ENCODE data around the gene CATSPER1.

Gene CATSPER1

DNA sequence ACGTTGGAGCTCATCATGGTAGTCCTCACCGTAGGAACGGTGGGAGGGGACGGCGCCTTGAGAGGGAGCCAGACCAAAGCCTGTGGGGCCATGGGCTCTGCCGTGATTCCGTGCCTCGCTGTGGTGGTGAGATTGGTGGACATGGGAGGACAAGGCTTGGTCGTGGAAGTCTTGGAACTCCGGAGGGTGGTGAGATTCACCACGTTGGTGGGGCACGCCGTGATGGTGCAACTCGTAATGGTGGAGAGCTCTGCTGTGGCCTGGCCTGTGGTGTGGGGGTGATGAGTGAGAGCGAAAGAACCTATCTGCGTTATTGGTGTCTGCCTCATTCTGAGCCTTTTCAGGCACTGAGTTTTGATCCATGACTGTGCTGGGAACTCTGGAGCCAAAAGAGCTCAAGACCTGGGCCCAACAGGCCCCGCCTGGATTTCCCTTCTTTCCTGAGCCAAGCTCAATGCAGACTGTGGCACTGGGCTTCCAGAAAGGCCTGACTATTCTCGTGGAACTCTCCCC, at the start of gene CATSPER1:
CATSPER1 (minus strand) TSS at position 463 of the 513 bp plus-strand sequence; CDS start at position 363, 100 bp downstream.
- Histone ChIP-seq H3K4me3 (ENCODE audit: low read length in 2 of 2) (no peak within 1 kb of the TSS), H3K36me3 (ENCODE audit: control insufficient read depth in 2 of 2, insufficient read depth in 2 of 2, low read length in 2 of 2) (no peaks in the 10 kb centered on the region), H3K4me1 (ENCODE audit: control insufficient read depth in 2 of 2, insufficient read depth in 2 of 2, low read length in 2 of 2) (no peaks in the 10 kb centered on the region), H3K27me3 (ENCODE audit: control insufficient read depth in 2 of 2, insufficient read depth in 2 of 2, low read length in 2 of 2) (peaks cover 4 to 12% of the 10 kb centered on the region in 2 donors), H3K9me3 (ENCODE audit: control insufficient read depth in 2 of 2, low read length in 2 of 2) (no peaks in the 10 kb centered on the region), H3K9ac (ENCODE audit: low read depth in 1 of 2, low read length in 2 of 2) (no peak within 1 kb of the TSS), H3K27ac (ENCODE audit: low read depth in 2 of 2, low read length in 2 of 2) (no peak within 1 kb of the TSS)

DNA sequence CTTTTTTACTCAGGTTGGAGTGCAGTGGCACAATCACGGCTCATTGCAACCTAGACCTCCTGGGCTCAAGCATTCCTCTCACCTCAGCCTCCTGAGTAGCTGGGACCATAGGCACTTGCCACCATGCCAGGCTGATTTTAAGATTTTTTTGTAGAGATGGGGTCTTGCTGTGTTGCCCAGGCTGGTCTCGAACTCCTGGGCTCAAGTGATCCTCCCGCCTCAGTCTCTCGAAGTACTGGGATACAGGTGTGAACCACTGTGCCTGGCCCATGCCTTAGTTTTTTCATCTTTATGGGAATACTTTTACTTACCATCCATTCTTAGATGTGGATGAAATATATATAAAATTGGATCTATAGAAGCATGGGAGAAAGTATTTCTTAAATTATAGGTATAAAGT, 49.0 kb upstream of the CATSPER1 start:
- H3K9me3 ChIP-seq (ENCODE audit: control insufficient read depth in 2 of 2, low read length in 2 of 2), result no peaks in the 10 kb centered on the region
- H3K9ac ChIP-seq (ENCODE audit: low read depth in 1 of 2, low read length in 2 of 2), result no peak overlapping the region
- no peaks in the 10 kb centered on the region for H3K36me3 ChIP-seq (ENCODE audit: control insufficient read depth in 2 of 2, insufficient read depth in 2 of 2, low read length in 2 of 2)
- H3K27me3 ChIP-seq (ENCODE audit: control insufficient read depth in 2 of 2, insufficient read depth in 2 of 2, low read length in 2 of 2), result no peaks in the 10 kb centered on the region
- no peak overlapping the region for H3K4me3 ChIP-seq (ENCODE audit: low read length in 2 of 2)
- peaks cover 5% of the 10 kb centered on the region in 2 donors for H3K4me1 ChIP-seq (ENCODE audit: control insufficient read depth in 2 of 2, insufficient read depth in 2 of 2, low read length in 2 of 2)
- no peak overlapping the region for H3K27ac ChIP-seq (ENCODE audit: low read depth in 2 of 2, low read length in 2 of 2)

DNA sequence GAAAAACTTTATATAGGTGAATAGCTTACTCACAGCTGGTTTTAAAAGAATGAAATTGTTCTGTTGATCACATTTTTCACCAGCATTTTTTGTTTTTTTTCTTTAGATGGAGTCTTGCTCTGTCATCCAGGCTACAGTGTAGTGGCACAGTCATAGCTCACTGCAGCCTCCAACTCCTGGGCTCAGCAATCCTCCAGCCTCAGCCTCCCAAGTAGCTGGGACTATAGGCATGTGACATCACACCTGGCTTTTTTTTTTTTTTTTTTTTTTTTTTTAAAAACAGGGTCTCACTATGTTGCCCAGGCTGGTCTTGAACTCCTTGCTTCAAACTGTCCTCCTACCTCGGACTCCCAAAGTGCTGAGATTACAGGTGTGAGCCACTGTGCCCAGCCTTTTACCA, 47.4 kb upstream of the CATSPER1 start:
- no peak overlapping the region for H3K4me3 ChIP-seq (ENCODE audit: low read length in 2 of 2)
- H3K27me3 ChIP-seq (ENCODE audit: control insufficient read depth in 2 of 2, insufficient read depth in 2 of 2, low read length in 2 of 2), result no peaks in the 10 kb centered on the region
- peaks cover 3 to 4% of the 10 kb centered on the region in 2 donors for H3K36me3 ChIP-seq (ENCODE audit: control insufficient read depth in 2 of 2, insufficient read depth in 2 of 2, low read length in 2 of 2)
- H3K27ac ChIP-seq (ENCODE audit: low read depth in 2 of 2, low read length in 2 of 2), result no peak overlapping the region
- H3K9ac ChIP-seq (ENCODE audit: low read depth in 1 of 2, low read length in 2 of 2), result no peak overlapping the region
- no peaks in the 10 kb centered on the region for H3K9me3 ChIP-seq (ENCODE audit: control insufficient read depth in 2 of 2, low read length in 2 of 2)
- peaks cover 12 to 13% of the 10 kb centered on the region in 2 donors for H3K4me1 ChIP-seq (ENCODE audit: control insufficient read depth in 2 of 2, insufficient read depth in 2 of 2, low read length in 2 of 2)

DNA sequence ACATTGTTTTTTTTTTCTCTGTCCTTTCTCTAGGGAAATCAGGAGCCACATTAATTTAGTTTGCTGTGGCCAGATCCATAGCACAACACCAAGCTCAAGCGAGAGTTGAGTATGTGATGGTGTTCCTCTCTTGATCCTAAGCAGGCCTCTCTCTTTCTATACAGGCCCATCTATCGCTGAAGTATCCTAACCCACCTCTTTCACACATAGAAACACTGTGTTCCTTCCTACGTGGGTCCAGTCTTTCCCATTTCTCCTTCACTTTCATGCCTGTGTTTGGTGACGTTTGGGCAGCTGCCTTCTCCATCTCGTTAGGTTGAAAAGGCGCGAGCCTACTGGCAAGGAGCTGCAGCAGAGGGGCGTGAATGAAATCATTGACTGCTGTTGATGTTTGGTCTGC, 46.2 kb upstream of the CATSPER1 start:
- H3K4me1 ChIP-seq (ENCODE audit: control insufficient read depth in 2 of 2, insufficient read depth in 2 of 2, low read length in 2 of 2), result peaks cover 13 to 14% of the 10 kb centered on the region in 2 donors
- H3K4me3 ChIP-seq (ENCODE audit: low read length in 2 of 2), result no peak overlapping the region
- peaks cover 7 to 15% of the 10 kb centered on the region in 2 donors for H3K36me3 ChIP-seq (ENCODE audit: control insufficient read depth in 2 of 2, insufficient read depth in 2 of 2, low read length in 2 of 2)
- H3K27ac ChIP-seq (ENCODE audit: low read depth in 2 of 2, low read length in 2 of 2), result no peak overlapping the region
- no peaks in the 10 kb centered on the region for H3K9me3 ChIP-seq (ENCODE audit: control insufficient read depth in 2 of 2, low read length in 2 of 2)
- H3K9ac ChIP-seq (ENCODE audit: low read depth in 1 of 2, low read length in 2 of 2), result no peak overlapping the region
- H3K27me3 ChIP-seq (ENCODE audit: control insufficient read depth in 2 of 2, insufficient read depth in 2 of 2, low read length in 2 of 2), result no peaks in the 10 kb centered on the region

DNA sequence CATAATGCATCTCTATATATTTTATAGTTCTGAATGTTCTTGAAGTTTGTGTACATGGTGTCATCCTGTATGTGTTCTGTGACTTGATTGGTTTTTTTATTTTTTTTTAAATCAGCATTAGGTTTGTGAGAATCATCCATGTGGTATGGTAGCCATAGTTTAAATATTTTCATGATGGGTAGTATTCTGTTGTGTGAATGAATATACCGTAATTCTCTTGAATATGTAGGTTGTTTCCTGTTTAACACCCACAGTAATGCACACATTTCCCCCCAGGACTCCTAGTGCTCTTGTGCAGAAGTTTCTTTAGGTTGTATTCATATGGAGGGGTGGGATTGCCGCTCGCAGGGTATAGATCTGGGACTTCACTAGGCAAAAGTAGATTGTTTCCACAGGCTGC, 45.8 kb upstream of the CATSPER1 start:
- H3K27me3 ChIP-seq (ENCODE audit: control insufficient read depth in 2 of 2, insufficient read depth in 2 of 2, low read length in 2 of 2), result no peaks in the 10 kb centered on the region
- H3K36me3 ChIP-seq (ENCODE audit: control insufficient read depth in 2 of 2, insufficient read depth in 2 of 2, low read length in 2 of 2), result peaks cover 10 to 19% of the 10 kb centered on the region in 2 donors
- peak overlapping the region in 1 of 2 donors; percentile 71 for H3K4me3 ChIP-seq (ENCODE audit: low read length in 2 of 2)
- H3K4me1 ChIP-seq (ENCODE audit: control insufficient read depth in 2 of 2, insufficient read depth in 2 of 2, low read length in 2 of 2), result peaks cover 13 to 14% of the 10 kb centered on the region in 2 donors
- no peaks in the 10 kb centered on the region for H3K9me3 ChIP-seq (ENCODE audit: control insufficient read depth in 2 of 2, low read length in 2 of 2)
- no peak overlapping the region for H3K27ac ChIP-seq (ENCODE audit: low read depth in 2 of 2, low read length in 2 of 2)
- no peak overlapping the region for H3K9ac ChIP-seq (ENCODE audit: low read depth in 1 of 2, low read length in 2 of 2)

DNA sequence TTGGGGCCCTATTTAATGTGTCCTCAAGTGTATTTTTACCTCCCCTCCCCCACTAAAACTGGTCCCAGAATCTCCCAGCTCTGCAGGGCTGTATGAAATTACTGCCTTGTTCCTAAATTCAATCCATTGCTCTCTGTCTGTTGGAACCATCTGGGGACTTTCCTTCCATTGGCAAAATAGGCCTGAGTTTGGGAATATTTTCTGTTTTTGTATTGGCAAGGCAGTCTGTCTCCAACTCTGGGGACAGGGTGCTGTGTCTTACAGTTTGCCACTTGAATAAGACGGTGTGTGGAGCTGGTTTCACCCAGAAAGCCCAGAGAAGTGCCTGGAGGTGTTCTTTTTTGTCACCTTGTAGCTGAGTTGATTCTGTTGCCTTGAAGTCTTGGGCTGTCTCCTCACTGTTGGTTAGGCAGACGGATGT, 45.1 kb upstream of the CATSPER1 start:
- Histone ChIP-seq H3K27ac (ENCODE audit: low read depth in 2 of 2, low read length in 2 of 2) (peak overlapping the region in 1 of 2 donors; percentile 77), H3K9ac (ENCODE audit: low read depth in 1 of 2, low read length in 2 of 2) (peak overlapping the region; percentile 60 to 68), H3K4me1 (ENCODE audit: control insufficient read depth in 2 of 2, insufficient read depth in 2 of 2, low read length in 2 of 2) (peaks cover 13 to 14% of the 10 kb centered on the region in 2 donors), H3K4me3 (ENCODE audit: low read length in 2 of 2) (peak overlapping the region; percentile 67 to 71), H3K9me3 (ENCODE audit: control insufficient read depth in 2 of 2, low read length in 2 of 2) (no peaks in the 10 kb centered on the region), H3K36me3 (ENCODE audit: control insufficient read depth in 2 of 2, insufficient read depth in 2 of 2, low read length in 2 of 2) (peaks cover 15 to 26% of the 10 kb centered on the region in 2 donors), H3K27me3 (ENCODE audit: control insufficient read depth in 2 of 2, insufficient read depth in 2 of 2, low read length in 2 of 2) (no peaks in the 10 kb centered on the region)

DNA sequence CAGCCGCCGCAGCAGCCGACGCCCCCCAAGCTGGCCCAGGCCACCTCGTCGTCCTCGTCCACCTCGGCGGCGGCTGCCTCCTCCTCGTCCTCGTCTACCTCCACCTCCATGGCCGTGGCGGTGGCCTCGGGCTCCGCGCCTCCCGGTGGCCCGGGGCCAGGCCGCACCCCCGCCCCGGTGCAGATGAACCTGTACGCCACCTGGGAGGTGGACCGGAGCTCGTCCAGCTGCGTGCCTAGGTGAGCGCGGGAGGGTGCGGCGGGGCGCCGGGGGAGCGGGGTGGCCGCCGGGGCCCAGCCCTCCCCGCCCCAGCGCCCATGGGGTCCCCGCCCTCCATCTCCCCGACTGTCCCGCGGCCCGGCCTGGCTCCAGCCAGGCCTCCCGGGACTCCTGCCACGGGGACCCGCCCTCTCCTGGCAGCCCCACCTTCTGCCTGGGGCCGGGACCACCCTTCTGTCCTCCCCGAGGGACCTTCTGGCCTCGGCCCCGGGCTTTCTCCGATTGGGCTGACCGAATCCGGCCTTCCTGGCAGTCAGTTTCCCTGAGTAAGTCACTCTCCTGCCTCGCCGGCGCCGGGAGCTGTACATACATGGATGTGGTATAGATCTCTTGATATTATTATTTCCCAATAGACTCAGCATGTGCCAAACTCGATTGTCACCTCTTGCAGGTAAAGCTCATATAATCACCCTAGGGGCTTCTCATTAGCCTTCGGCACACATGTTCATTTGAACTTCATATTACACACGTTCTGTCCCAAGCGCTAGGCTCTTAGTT, 44.5 kb upstream of the CATSPER1 start:
- Histone ChIP-seq H3K27ac (ENCODE audit: low read depth in 2 of 2, low read length in 2 of 2) (peak overlapping the region; percentile 50 to 77), H3K4me1 (ENCODE audit: control insufficient read depth in 2 of 2, insufficient read depth in 2 of 2, low read length in 2 of 2) (peaks cover 13 to 14% of the 10 kb centered on the region in 2 donors), H3K36me3 (ENCODE audit: control insufficient read depth in 2 of 2, insufficient read depth in 2 of 2, low read length in 2 of 2) (peaks cover 20 to 31% of the 10 kb centered on the region in 2 donors), H3K9ac (ENCODE audit: low read depth in 1 of 2, low read length in 2 of 2) (peak overlapping the region; percentile 60 to 68), H3K9me3 (ENCODE audit: control insufficient read depth in 2 of 2, low read length in 2 of 2) (no peaks in the 10 kb centered on the region), H3K27me3 (ENCODE audit: control insufficient read depth in 2 of 2, insufficient read depth in 2 of 2, low read length in 2 of 2) (no peaks in the 10 kb centered on the region), H3K4me3 (ENCODE audit: low read length in 2 of 2) (peak overlapping the region; percentile 67 to 71)

DNA sequence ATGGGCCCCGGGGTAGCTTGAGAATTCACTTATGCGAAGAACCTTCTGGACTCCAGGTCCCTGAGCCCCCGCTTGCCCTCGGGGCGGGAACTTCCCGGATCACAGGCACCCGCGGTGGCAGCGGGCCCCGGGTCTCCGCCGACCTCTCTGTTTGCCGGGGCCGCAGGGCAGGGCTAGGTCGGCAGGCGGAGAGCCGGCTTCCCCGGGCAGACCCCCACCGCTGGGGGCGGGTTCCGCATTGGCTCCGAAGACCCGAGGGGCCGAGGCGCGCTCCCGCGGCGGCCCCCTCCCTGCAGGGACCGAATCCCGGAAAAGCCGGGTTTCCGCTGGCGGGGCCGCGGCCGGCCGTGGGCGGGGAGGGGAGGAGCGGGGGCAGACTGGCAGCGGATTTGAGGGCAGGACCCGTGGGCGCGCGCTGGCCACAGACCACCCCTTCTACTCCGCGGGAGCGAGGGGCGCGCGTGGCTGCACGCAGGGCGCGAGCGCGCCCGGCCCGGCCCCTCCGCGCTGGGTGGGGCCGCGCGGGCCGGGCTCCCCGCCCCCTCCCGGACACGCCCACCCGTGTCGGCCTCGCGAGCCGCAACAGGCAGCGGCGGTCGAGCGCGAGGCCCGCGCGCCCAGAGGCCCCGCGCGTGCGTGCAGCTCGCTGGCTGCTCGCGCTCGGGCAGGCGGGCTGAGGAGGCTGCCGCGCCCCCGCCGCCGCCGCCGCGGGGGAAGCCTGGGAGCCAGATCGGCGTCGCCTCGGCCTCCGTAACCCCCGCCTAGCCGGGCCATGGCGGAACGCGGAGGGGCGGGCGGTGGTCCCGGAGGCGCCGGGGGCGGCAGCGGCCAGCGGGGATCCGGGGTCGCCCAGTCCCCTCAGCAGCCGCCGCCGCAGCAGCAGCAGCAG, 43.7 kb upstream of the CATSPER1 start, which contains the start of gene PACS1:
PACS1 (plus strand) TSS at position 558 of the 889 bp plus-strand sequence; CDS start at position 773, 215 bp downstream.
- no peaks in the 10 kb centered on the region for H3K9me3 ChIP-seq (ENCODE audit: control insufficient read depth in 2 of 2, low read length in 2 of 2)
- peak within 1 kb of the TSS; percentile 68 to 77 for H3K27ac ChIP-seq (ENCODE audit: low read depth in 2 of 2, low read length in 2 of 2)
- H3K4me3 ChIP-seq (ENCODE audit: low read length in 2 of 2), result peak within 1 kb of the TSS; percentile 67 to 71
- peaks cover 20 to 35% of the 10 kb centered on the region in 2 donors for H3K36me3 ChIP-seq (ENCODE audit: control insufficient read depth in 2 of 2, insufficient read depth in 2 of 2, low read length in 2 of 2)
- H3K27me3 ChIP-seq (ENCODE audit: control insufficient read depth in 2 of 2, insufficient read depth in 2 of 2, low read length in 2 of 2), result no peaks in the 10 kb centered on the region
- peaks cover 13 to 14% of the 10 kb centered on the region in 2 donors for H3K4me1 ChIP-seq (ENCODE audit: control insufficient read depth in 2 of 2, insufficient read depth in 2 of 2, low read length in 2 of 2)
- peak within 1 kb of the TSS; percentile 68 to 75 for H3K9ac ChIP-seq (ENCODE audit: low read depth in 1 of 2, low read length in 2 of 2)

DNA sequence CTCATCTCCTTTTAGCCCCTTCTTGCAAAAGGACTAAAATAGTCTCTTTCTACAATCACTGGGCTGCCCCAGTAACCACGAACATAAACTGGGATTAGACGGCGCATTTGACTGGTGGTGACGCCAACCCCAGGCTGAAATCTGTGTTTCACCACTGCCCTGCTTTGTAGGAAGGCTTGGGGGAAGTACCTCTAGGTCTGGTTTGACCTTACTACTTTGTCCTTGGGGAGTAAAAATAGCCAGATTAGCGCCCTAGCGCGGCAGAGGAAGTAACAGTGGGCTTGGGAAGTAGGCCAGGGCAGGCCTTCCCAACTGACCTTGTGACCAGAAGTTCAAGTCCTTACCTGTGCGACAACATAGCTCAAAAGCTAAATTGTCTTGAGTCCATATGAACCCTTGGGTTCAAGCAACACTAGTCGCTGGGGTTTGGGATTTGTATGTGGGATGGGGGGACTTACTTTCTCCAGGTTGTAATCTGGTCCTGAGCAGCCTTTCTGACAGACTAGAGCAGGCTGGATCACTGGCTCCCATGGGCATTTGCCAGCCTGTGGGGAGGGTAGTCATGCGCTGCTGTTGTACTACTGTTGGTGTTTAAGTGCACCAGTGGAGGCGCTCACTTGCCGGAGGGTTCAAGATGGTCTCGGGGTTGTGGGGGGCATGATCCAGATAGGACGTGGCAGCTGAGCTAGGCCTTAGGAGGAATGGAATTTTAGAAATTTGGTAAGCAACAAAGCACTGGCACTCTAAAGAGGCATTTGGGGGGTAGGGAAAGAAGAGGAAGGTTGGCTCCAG, 42.8 kb upstream of the CATSPER1 start:
- H3K27ac ChIP-seq (ENCODE audit: low read depth in 2 of 2, low read length in 2 of 2), result peak overlapping the region; percentile 68 to 75
- peak overlapping the region; percentile 65 to 75 for H3K9ac ChIP-seq (ENCODE audit: low read depth in 1 of 2, low read length in 2 of 2)
- H3K36me3 ChIP-seq (ENCODE audit: control insufficient read depth in 2 of 2, insufficient read depth in 2 of 2, low read length in 2 of 2), result peaks cover 28 to 43% of the 10 kb centered on the region in 2 donors
- peak overlapping the region; percentile 57 to 67 for H3K4me3 ChIP-seq (ENCODE audit: low read length in 2 of 2)
- H3K4me1 ChIP-seq (ENCODE audit: control insufficient read depth in 2 of 2, insufficient read depth in 2 of 2, low read length in 2 of 2), result peaks cover 13 to 14% of the 10 kb centered on the region in 2 donors
- no peaks in the 10 kb centered on the region for H3K27me3 ChIP-seq (ENCODE audit: control insufficient read depth in 2 of 2, insufficient read depth in 2 of 2, low read length in 2 of 2)
- H3K9me3 ChIP-seq (ENCODE audit: control insufficient read depth in 2 of 2, low read length in 2 of 2), result no peaks in the 10 kb centered on the region
